ENCODE results near the gene CRELD2. TPM values are rescaled to one million over a fixed set of nuclear protein-coding genes. Genes with fewer than 3 reads are reported as not detected.

Gene CRELD2
- total and polyA plus RNA-seq, 2 of the 8 experiments (the other 6 are each of a cell fraction or from before 2014, with no cell fraction given), result 24.5 to 36.6 TPM

DNA sequence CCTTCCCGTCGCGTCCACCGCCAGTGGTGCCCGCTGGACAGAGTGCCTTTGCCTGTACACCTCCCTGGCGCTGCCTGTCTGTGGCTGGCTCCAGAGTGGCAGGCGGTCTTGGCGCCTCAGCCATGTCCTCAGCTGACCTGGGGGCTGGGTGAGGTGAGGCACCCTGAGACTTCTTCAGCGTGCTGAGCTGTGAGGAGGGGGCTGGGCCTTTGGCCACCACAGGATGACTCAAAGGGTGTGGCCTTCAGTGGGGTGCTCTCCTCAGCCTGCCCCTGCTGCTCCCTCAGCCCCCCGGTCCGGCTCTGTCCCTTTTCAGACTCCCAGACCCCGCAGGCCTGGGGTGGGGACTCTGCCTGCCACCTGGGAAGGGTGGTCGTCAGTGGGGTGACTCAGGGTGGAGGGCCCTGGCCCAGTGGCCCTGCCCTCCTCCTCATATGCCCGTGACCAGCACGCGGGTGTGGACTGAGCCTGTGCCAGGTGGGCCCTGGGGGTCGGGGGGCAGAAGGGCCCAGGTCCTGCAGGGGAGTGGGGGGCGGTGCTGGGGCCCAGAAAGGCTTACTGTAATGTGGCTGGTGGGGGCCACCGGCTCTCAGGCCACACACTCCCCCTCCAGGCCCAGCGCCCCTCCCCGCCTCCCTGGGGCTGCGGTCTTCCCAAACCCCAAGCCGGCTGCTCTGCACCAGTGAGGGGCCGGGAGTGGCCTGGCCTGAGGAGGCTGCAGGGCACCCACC is 15.9 kb downstream of the CRELD2 start (continued):
- no peak for TF ChIP-seq TAF1 (IDR thresholded peaks at IDR 0.05; ENCODE audit: low read depth, low read length)
- TF ChIP-seq HDAC2 (IDR thresholded peaks at IDR 0.05; ENCODE audit: borderline replicate concordance in 1 of 2, low read depth in 2 of 2, low read length in 2 of 2), result no peak
- no peak for TF ChIP-seq CEBPB (IDR thresholded peaks at IDR 0.05; ENCODE audit: low read depth, low read length)
- no peak for TF ChIP-seq POLR2AphosphoS5 (IDR thresholded peaks at IDR 0.05; ENCODE audit: low read depth, low read length)
- TF ChIP-seq BRCA1 (IDR thresholded peaks at IDR 0.05; ENCODE audit: low read depth, low read length), result no peak
- TF ChIP-seq TCF12 (IDR thresholded peaks at IDR 0.05; ENCODE audit: low read depth, low read length), result no peak
- no peak for TF ChIP-seq SP4 (IDR thresholded peaks at IDR 0.05; ENCODE audit: low read length)
- no peak for TF ChIP-seq TEAD4 (IDR thresholded peaks at IDR 0.05; ENCODE audit: low read depth, low read length)
- TF ChIP-seq, protein P1, sequence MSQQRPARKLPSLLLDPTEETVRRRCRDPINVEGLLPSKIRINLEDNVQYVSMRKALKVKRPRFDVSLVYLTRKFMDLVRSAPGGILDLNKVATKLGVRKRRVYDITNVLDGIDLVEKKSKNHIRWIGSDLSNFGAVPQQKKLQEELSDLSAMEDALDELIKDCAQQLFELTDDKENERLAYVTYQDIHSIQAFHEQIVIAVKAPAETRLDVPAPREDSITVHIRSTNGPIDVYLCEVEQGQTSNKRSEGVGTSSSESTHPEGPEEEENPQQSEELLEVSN (IDR thresholded peaks at IDR 0.05), result no peak
- no peak for TF ChIP-seq KDM1A (IDR thresholded peaks at IDR 0.05; ENCODE audit: borderline replicate concordance, low read length)
